Mesodermal cell (in vitro differentiated cells): Measurements from ENCODE around the gene TPRA1.

Source experiments
- H3K27ac ChIP-seq: 2 replicates; pipeline ENCODE4 v1.7.0; 2013; ENCODE audit warnings: mild to moderate bottlenecking, low read depth, low read length, moderate library complexity; ENCODE audit not compliant: severe bottlenecking
- H3K36me3 ChIP-seq: 2 replicates; pipeline ENCODE4 v1.7.1; 2013; ENCODE audit warnings: mild to moderate bottlenecking, low read length, moderate library complexity; ENCODE audit not compliant: control insufficient read depth, insufficient read depth
- H3K4me1 ChIP-seq: one replicate; pipeline ENCODE4 v1.7.1; 2013; ENCODE audit warnings: mild to moderate bottlenecking, low read length; ENCODE audit not compliant: insufficient read depth, control insufficient read depth, poor library complexity, severe bottlenecking
- H3K4me3 ChIP-seq: 2 replicates; pipeline ENCODE4 v1.7.0; 2013; ENCODE audit warnings: low read length, control low read depth, mild to moderate bottlenecking; ENCODE audit not compliant: insufficient read depth, poor library complexity, severe bottlenecking; ENCODE audit errors: extremely low read depth
- H3K9me3 ChIP-seq: 2 replicates; pipeline ENCODE4 v1.7.1; 2013; ENCODE audit warnings: mild to moderate bottlenecking, low read length, moderate library complexity; ENCODE audit not compliant: control insufficient read depth
- WGBS, 2 experiments: methylation state at CpG; one replicate each; pipeline ENCODE4 v1.1.5; 2013; ENCODE audit warnings: missing lambda C conversion rate in 2 of 2; ENCODE audit not compliant: insufficient coverage in 2 of 2; 5-methylcytosine and 5-hydroxymethylcytosine counted together

TPRA1 gene

GRCh38 chr3:127574880-127575878 is 15.4 kb downstream of the TPRA1 start:
- Histone ChIP-seq H3K27ac (no peak overlapping the region), H3K36me3 (peaks cover 45% of the 10 kb centered on the region), H3K4me1 (peaks cover 8% of the 10 kb centered on the region), H3K9me3 (no peaks in the 10 kb centered on the region), H3K4me3 (no peak overlapping the region)
- WGBS, 2 experiments = 55 to 58% methylated on average over 32 to 36 of the region's 46 CpGs

- Histone ChIP-seq H3K4me1 (peaks cover 8% of the 10 kb centered on the region), H3K36me3 (peaks cover 40% of the 10 kb centered on the region), H3K4me3 (no peak overlapping the region), H3K27ac (no peak overlapping the region), H3K9me3 (no peaks in the 10 kb centered on the region)
- 92% methylated on average over 2 of the region's 5 CpGs; no CpG with 5 or more reads in 1 of the 2 experiments for whole genome bisulfite sequencing, 2 experiments
These were observed 16.6 kb downstream of the TPRA1 start for GRCh38 chr3:127573912-127574311.

GRCh38 chr3:127573401-127573800 is 17.1 kb downstream of the TPRA1 start:
- peaks cover 40% of the 10 kb centered on the region for H3K36me3 ChIP-seq
- H3K4me1 ChIP-seq = peaks cover 8% of the 10 kb centered on the region
- 90 to 94% methylated on average over 11 to 14 of the region's 14 CpGs for WGBS, 2 experiments
- no peak overlapping the region for H3K4me3 ChIP-seq
- H3K27ac ChIP-seq = no peak overlapping the region
- H3K9me3 ChIP-seq = no peaks in the 10 kb centered on the region

- H3K4me1 ChIP-seq = peaks cover 8% of the 10 kb centered on the region
- no peak overlapping the region for H3K4me3 ChIP-seq
- peaks cover 40% of the 10 kb centered on the region for H3K36me3 ChIP-seq
- 89 to 93% methylated on average over 3 of the region's 3 CpGs for WGBS, 2 experiments
- H3K9me3 ChIP-seq = no peaks in the 10 kb centered on the region
- no peak overlapping the region for H3K27ac ChIP-seq
These were observed 17.8 kb downstream of the TPRA1 start for GRCh38 chr3:127572735-127573134.

- 80 to 94% methylated on average over 2 to 3 of the region's 6 CpGs for WGBS, 2 experiments
- no peaks in the 10 kb centered on the region for H3K9me3 ChIP-seq
- peaks cover 8% of the 10 kb centered on the region for H3K4me1 ChIP-seq
- peaks cover 40% of the 10 kb centered on the region for H3K36me3 ChIP-seq
- H3K4me3 ChIP-seq = no peak overlapping the region
- H3K27ac ChIP-seq = no peak overlapping the region
These were observed 18.3 kb downstream of the TPRA1 start for GRCh38 chr3:127572186-127572585.

- WGBS, 2 experiments = 92 to 97% methylated on average over 7 of the region's 7 CpGs
- Histone ChIP-seq H3K4me1 (peaks cover 11% of the 10 kb centered on the region), H3K9me3 (no peaks in the 10 kb centered on the region), H3K4me3 (no peak overlapping the region), H3K27ac (no peak overlapping the region), H3K36me3 (peaks cover 40% of the 10 kb centered on the region)
These were observed 20.0 kb downstream of the TPRA1 start for GRCh38 chr3:127570520-127570919.

GRCh38 chr3:127569160-127569559 is 21.4 kb downstream of the TPRA1 start:
- 80% methylated on average over 1 of the region's 1 CpG; no CpG with 5 or more reads in 1 of the 2 experiments for WGBS, 2 experiments
- no peak overlapping the region for H3K4me3 ChIP-seq
- H3K9me3 ChIP-seq = no peaks in the 10 kb centered on the region
- H3K4me1 ChIP-seq = peaks cover 9% of the 10 kb centered on the region
- H3K27ac ChIP-seq = no peak overlapping the region
- H3K36me3 ChIP-seq = peaks cover 32% of the 10 kb centered on the region

- H3K36me3 ChIP-seq = peaks cover 27% of the 10 kb centered on the region
- no peaks in the 10 kb centered on the region for H3K9me3 ChIP-seq
- H3K27ac ChIP-seq = no peak overlapping the region
- H3K4me3 ChIP-seq = no peak overlapping the region
- 86 to 87% methylated on average over 7 of the region's 9 CpGs for WGBS, 2 experiments
- H3K4me1 ChIP-seq = peaks cover 4% of the 10 kb centered on the region
These were observed 21.9 kb downstream of the TPRA1 start for GRCh38 chr3:127568586-127568985.

GRCh38 chr3:127566833-127567232 is 23.7 kb downstream of the TPRA1 start:
- H3K36me3 ChIP-seq = peaks cover 9% of the 10 kb centered on the region
- H3K9me3 ChIP-seq = no peaks in the 10 kb centered on the region
- H3K27ac ChIP-seq = no peak overlapping the region
- peaks cover 2% of the 10 kb centered on the region for H3K4me1 ChIP-seq
- H3K4me3 ChIP-seq = no peak overlapping the region
- 73 to 88% methylated on average over 5 to 9 of the region's 9 CpGs for WGBS, 2 experiments

GRCh38 chr3:127565711-127566110 is 24.8 kb downstream of the TPRA1 start:
- Histone ChIP-seq H3K4me1 (peaks cover 2% of the 10 kb centered on the region), H3K4me3 (no peak overlapping the region), H3K9me3 (no peaks in the 10 kb centered on the region), H3K36me3 (no peaks in the 10 kb centered on the region), H3K27ac (no peak overlapping the region)
- 88 to 90% methylated on average over 6 to 7 of the region's 7 CpGs for WGBS, 2 experiments
